HepG2 (cell line): Measurements from ENCODE around the gene DNAJC15. TPM values are rescaled to one million over a fixed set of nuclear protein-coding genes. Genes with fewer than 3 reads are reported as not detected.

Experiments used
- ATAC-seq: fragments of 200-7000 bp; cut with Tn5 transposase; 3 replicates; pipeline ENCODE4 v1.9.1; 2020; ENCODE audit warnings: mild to moderate bottlenecking, moderate library complexity
- BruUV-seq: library from RNA; stranded (reverse); fragments of 400-500 nt; replicated peaks from 2 replicates; lab custom pipeline; 2021; lab: Mats Ljungman, UMichigan
- CTCF ChIA-PET: fragments of 300-600 bp; formaldehyde crosslinking; extraction: SDS; loops from one replicate; lab custom pipeline; 2021; ENCODE audit warnings: low total read pairs, inconsistent platforms, low intra/inter-chr PET ratio; lab: Yijun Ruan, JAX
- POLR2A ChIA-PET: fragments of 350-600 bp; sonication (Branson Sonifier 250); formaldehyde crosslinking; loops from one replicate; lab custom pipeline; 2020; ENCODE audit warnings: antibody characterized with exemption, inconsistent platforms; lab: Yijun Ruan, JAX
- DNase-seq: peaks from one replicate; pipeline ENCODE4 v3.0.0-alpha.2; 2015; ENCODE audit warnings: low spot score
- FAIRE-seq: peaks from 3 replicates; lab custom pipeline; 2011; peaks lifted over from hg19 to GRCh38; lab: Jason Lieb, UNC
- H2AFZ ChIP-seq: one replicate; pipeline ENCODE4 v1.6.1; 2011; ENCODE audit warnings: low read length, inconsistent platforms
- H3K27ac ChIP-seq: fragments of 300-600 bp; 3 replicates; pipeline ENCODE4 v1.8.0; 2011; ENCODE audit warnings: mixed run types, mild to moderate bottlenecking, mixed read lengths, low read length, inconsistent platforms; ENCODE audit not compliant: insufficient read depth; ENCODE audit errors: extremely low read length
- H3K27me3 ChIP-seq, 2 experiments: fragments of 200-600 bp in 1 of 2; 2 replicates in 1 of 2; 3 replicates in 1 of 2; pipeline versions ENCODE4 v1.6.0 to v1.8.0; 2011; ENCODE audit warnings: low read length in 2 of 2, mild to moderate bottlenecking in 2 of 2, moderate library complexity in 2 of 2, inconsistent platforms in 1 of 2; ENCODE audit not compliant: insufficient read depth in 2 of 2, control insufficient read depth in 1 of 2
- H3K36me3 ChIP-seq, 2 experiments: fragments of 200-600 bp in 1 of 2; replicated peaks in 1 of 2; 2 replicates in 1 of 2; 3 replicates in 1 of 2; pipeline versions ENCODE4 v1.5.1 to v1.8.0; 2011; ENCODE audit warnings: low read length in 2 of 2, inconsistent platforms in 1 of 2; ENCODE audit not compliant: insufficient read depth in 2 of 2, control insufficient read depth in 1 of 2
- H3K4me1 ChIP-seq: 2 replicates; pipeline ENCODE4 v1.5.1; 2012; ENCODE audit warnings: low read length, inconsistent platforms; ENCODE audit not compliant: insufficient read depth
- H3K4me2 ChIP-seq: 2 replicates; pipeline ENCODE4 v1.6.0; 2011; ENCODE audit warnings: low read depth, low read length, inconsistent platforms
- H3K4me3 ChIP-seq, 3 experiments: fragments of 200-600 bp in 1 of 3; sonication (generic), shearing (Covaris generic) in 1 of 3; replicated peaks in 1 of 3; 2 replicates each; pipeline ENCODE4 v1.5.1; 2011 to 2016; ENCODE audit warnings: low read length in 3 of 3, inconsistent platforms in 2 of 3, low read depth in 2 of 3, mild to moderate bottlenecking in 2 of 3, control low read depth in 1 of 3, mixed read lengths in 1 of 3; ENCODE audit not compliant: insufficient read depth in 1 of 3
- H3K79me2 ChIP-seq: one replicate; pipeline ENCODE4 v1.6.1; 2011; ENCODE audit warnings: low read length, inconsistent platforms; ENCODE audit not compliant: insufficient read depth
- H3K9ac ChIP-seq: 2 replicates; pipeline ENCODE4 v1.6.0; 2011; ENCODE audit warnings: mild to moderate bottlenecking, low read depth, low read length, inconsistent platforms; ENCODE audit not compliant: insufficient read depth
- H3K9me3 ChIP-seq: 2 replicates; pipeline ENCODE4 v1.5.1; 2012; ENCODE audit warnings: mild to moderate bottlenecking, low read length
- H4K20me1 ChIP-seq: 2 replicates; pipeline ENCODE4 v1.6.0; 2011; ENCODE audit warnings: inconsistent platforms, mild to moderate bottlenecking, low read length, moderate library complexity; ENCODE audit not compliant: insufficient read depth
- CCAR2 ChIP-seq: fragments of 200-400 bp; formaldehyde crosslinking; optimal IDR thresholded peaks from 2 replicates; pipeline ENCODE3; 2018; ENCODE audit warnings: low read depth, mild to moderate bottlenecking, low read length, moderate library complexity
- ETS1 ChIP-seq: sonication (generic); formaldehyde crosslinking; IDR thresholded peaks from 2 replicates; pipeline ENCODE4 v1.4.0; 2020; ENCODE audit warnings: missing genetic modification reagents
- FOXO1 ChIP-seq: sonication (generic); formaldehyde crosslinking; IDR thresholded peaks from 2 replicates; pipeline ENCODE4 v1.4.0; 2020; ENCODE audit warnings: missing genetic modification reagents
- HHEX ChIP-seq: IDR thresholded peaks from 2 replicates; pipeline ENCODE4 v1.6.1; 2016; ENCODE audit warnings: control low read depth
- HNRNPH1 ChIP-seq: fragments of 200-400 bp; formaldehyde crosslinking; optimal IDR thresholded peaks from 2 replicates; pipeline ENCODE3; 2017; ENCODE audit warnings: mild to moderate bottlenecking, low read depth, low read length
- IRF2 ChIP-seq: IDR thresholded peaks from 2 replicates; pipeline ENCODE4 v1.6.1; 2018; ENCODE audit warnings: missing genetic modification reagents, missing compliant biosample characterization
- JDP2 ChIP-seq: sonication (generic); formaldehyde crosslinking; IDR thresholded peaks from 2 replicates; pipeline ENCODE4 v1.8.1; 2022; ENCODE audit warnings: missing genetic modification reagents, borderline replicate concordance
- KAT2B ChIP-seq: fragments of 150-350 bp; IDR thresholded peaks from 2 replicates; pipeline ENCODE4 v1.6.1; 2014; ENCODE audit warnings: low read depth, low read length, borderline replicate concordance
- KLF13 ChIP-seq: sonication (generic); formaldehyde crosslinking; IDR thresholded peaks from 2 replicates; pipeline ENCODE4 v1.4.0; 2020; ENCODE audit warnings: mild to moderate bottlenecking, missing genetic modification reagents
- MAF1 ChIP-seq: sonication (generic); formaldehyde crosslinking; IDR thresholded peaks from 2 replicates; pipeline ENCODE4 v1.5.0; 2020; ENCODE audit warnings: missing genetic modification reagents, borderline replicate concordance
- NR2C2 ChIP-seq: sonication (generic); formaldehyde crosslinking; IDR thresholded peaks from 2 replicates; pipeline ENCODE4 v1.4.0; 2020; ENCODE audit warnings: missing genetic modification reagents, mild to moderate bottlenecking, moderate library complexity, borderline replicate concordance
- RARG ChIP-seq: sonication (generic); formaldehyde crosslinking; IDR thresholded peaks from 2 replicates; pipeline ENCODE4 v1.4.0; 2020; ENCODE audit warnings: low read depth, mild to moderate bottlenecking, missing genetic modification reagents
- SP2 ChIP-seq: sonication (generic); formaldehyde crosslinking; IDR thresholded peaks from 2 replicates; pipeline ENCODE4 v1.5.1; 2020; ENCODE audit warnings: mild to moderate bottlenecking, missing genetic modification reagents
- ZBTB7B ChIP-seq: sonication (generic); formaldehyde crosslinking; IDR thresholded peaks from 2 replicates; pipeline ENCODE4 v1.4.0; 2020; ENCODE audit warnings: missing genetic modification reagents
- ZMYM2 ChIP-seq: sonication (generic); formaldehyde crosslinking; IDR thresholded peaks from 2 replicates; pipeline ENCODE4 v1.8.0; 2022; ENCODE audit warnings: mild to moderate bottlenecking, missing genetic modification reagents
- ZNF205 ChIP-seq: IDR thresholded peaks from 2 replicates; pipeline ENCODE4 v1.6.1; 2018; ENCODE audit warnings: missing biosample characterization, missing genetic modification reagents
- ZNF546 ChIP-seq: sonication (generic); formaldehyde crosslinking; conservative IDR thresholded peaks from 2 replicates; pipeline ENCODE4 v1.8.1; 2023; ENCODE audit warnings: mild to moderate bottlenecking, missing genetic modification reagents
- ZNF564 ChIP-seq: sonication (generic); formaldehyde crosslinking; IDR thresholded peaks from 2 replicates; pipeline ENCODE4 v1.8.1; 2023; ENCODE audit warnings: mild to moderate bottlenecking, missing genetic modification reagents
- ZNF749 ChIP-seq: sonication (generic); formaldehyde crosslinking; IDR thresholded peaks from 2 replicates; pipeline ENCODE4 v1.8.0; 2022; ENCODE audit warnings: mild to moderate bottlenecking, missing genetic modification reagents, moderate library complexity, borderline replicate concordance
- ZSCAN20 ChIP-seq: sonication (generic); formaldehyde crosslinking; IDR thresholded peaks from 2 replicates; pipeline ENCODE4 v1.4.0; 2020; ENCODE audit warnings: missing genetic modification reagents, mild to moderate bottlenecking, borderline replicate concordance
- ZSCAN5A ChIP-seq: sonication (generic); formaldehyde crosslinking; IDR thresholded peaks from 2 replicates; pipeline ENCODE4 v1.8.0; 2022; ENCODE audit warnings: mild to moderate bottlenecking, missing genetic modification reagents, borderline replicate concordance
- WGBS: methylation state at CpG from one replicate; pipeline ENCODE4 v1.1.6; 2017; ENCODE audit warnings: low lambda C conversion rate; 5-methylcytosine and 5-hydroxymethylcytosine counted together
- in situ Hi-C: cut with HindIII; loops from 2 replicates; pipeline ENCODE4 v1.10.0; 2017; ENCODE audit warnings: low pct_unique_long_range_greater_than_20kb; ENCODE audit not compliant: extremely low pct_ligation_motif_present
- intact Hi-C: fragments of 100-400 bp; cut with micrococcal nuclease; formaldehyde crosslinking; loops from one replicate; pipeline ENCODE4 v1.10.0; 2022; ENCODE audit not compliant: unreplicated experiment
- polyA plus RNA-seq, 8 experiments: library from polyadenylated mRNA; depleted of rRNA in 3 of 8; stranded (reverse) in 7 of 8; unstranded in 1 of 8; fragments of >200 nt; fragmentation: Illumina TruSeq in 4 of 8; extraction: Trizol in 4 of 8; gene quantifications; 2 replicates each; pipeline versions ENCODE4 v1.2.1 to v1.2.3, GENCODE V29; 2011 to 2016; ENCODE audit warnings: low read depth in 4 of 8, missing spikeins in 1 of 8, mixed read lengths in 1 of 8; ENCODE audit not compliant: insufficient read depth in 1 of 8
- total RNA-seq, 5 experiments: library from RNA; depleted of rRNA; stranded (reverse); fragments of >200 nt; fragmentation: Illumina TruSeq; extraction: Trizol; gene quantifications; 2 replicates each; pipeline ENCODE4 v1.2.3, GENCODE V29; 2016; ENCODE audit warnings: low read depth in 1 of 5

DNAJC15 gene
- total and polyA plus RNA-seq, 2 of the 13 experiments (the other 11 are each of a cell fraction or from before 2014, with no cell fraction given), result 23.0 to 31.9 TPM

- BruUV-seq, result no TSS peak
- H4K20me1 ChIP-seq, result no peaks in the 10 kb centered on the region; the same call in 1 of the 2 replicates
Observed at GRCh38 chr13:43031881-43032280, 8.5 kb downstream of the DNAJC15 start.

GRCh38 chr13:43033038-43033437 is 9.7 kb downstream of the DNAJC15 start:
- TF ChIP-seq HNRNPH1 (no peak), ZNF749 (CRISPR knock-in tag) (no peak), ZMYM2 (CRISPR knock-in tag) (no peak), ZBTB7B (CRISPR knock-in tag) (no peak), ZNF205 (CRISPR knock-in tag) (no peak), ZSCAN5A (CRISPR knock-in tag) (no peak), NR2C2 (no peak), CCAR2 (no peak), ZNF546 (no peak), IRF2 (CRISPR knock-in tag) (no peak), KLF13 (no peak), ZSCAN20 (CRISPR knock-in tag) (no peak), ETS1 (no peak), FOXO1 (CRISPR knock-in tag) (no peak), HHEX (CRISPR knock-in tag) (no peak), MAF1 (CRISPR knock-in tag) (no peak), ZNF564 (CRISPR knock-in tag) (no peak)

More at GRCh38 chr13:43031881-43032280, 8.5 kb downstream of the DNAJC15 start:
- H3K79me2 ChIP-seq, result peaks cover 60% of the 10 kb centered on the region
- POLR2A ChIA-PET, result no interaction called here
- no peak overlapping the region for H3K9ac ChIP-seq
- ATAC-seq (no peak), FAIRE-seq (no peak), DNase-seq (no peak)
- WGBS, result 94% methylated on average over 4 of the region's 4 CpGs
- no peak overlapping the region for H2AFZ ChIP-seq
- H3K27ac ChIP-seq, result no peak overlapping the region
- in situ Hi-C loops (no loop called here), intact Hi-C loops (no loop called here)
- H3K27me3 ChIP-seq, result no peaks in the 10 kb centered on the region
- H3K4me1 ChIP-seq, result 0 out of 2 replicates have a peak, but pooled peaks cover 7% of the 10 kb centered on the region
- no peak overlapping the region for H3K4me2 ChIP-seq
- TF ChIP-seq KAT2B (no peak), RARG (CRISPR knock-in tag) (no peak), JDP2 (no peak), SP2 (CRISPR knock-in tag) (no peak)
- TF ChIP-seq, all 625 proteins: peak for 0
- Histone ChIP-seq H3K4me3 (no peak overlapping the region), H3K36me3 (peaks cover 6 to 10% of the 10 kb centered on the region in 2 experiments; a peak in 4 of 5 replicates), H3K9me3 (no peaks in the 10 kb centered on the region)
- CTCF ChIA-PET, result no interaction called here

More at GRCh38 chr13:43033038-43033437, 9.7 kb downstream of the DNAJC15 start:
- no peak overlapping the region for H3K27ac ChIP-seq
- BruUV-seq, result no TSS peak
- no peak overlapping the region for H3K9ac ChIP-seq
- H3K9me3 ChIP-seq, result no peaks in the 10 kb centered on the region
- DNase-seq, result no peak
- WGBS, result 100% methylated on average over 3 of the region's 3 CpGs
- H3K4me1 ChIP-seq, result 0 out of 2 replicates have a peak, but pooled peaks cover 7% of the 10 kb centered on the region
- H3K36me3 ChIP-seq, result peaks cover 6 to 12% of the 10 kb centered on the region in 2 experiments; a peak in 4 of 5 replicates
- no peak for FAIRE-seq
- intact Hi-C loops (no loop called here), in situ Hi-C loops (no loop called here)
- H3K4me3 ChIP-seq, result no peak overlapping the region
- ATAC-seq, result no peak
- no peak overlapping the region for H3K4me2 ChIP-seq
- H4K20me1 ChIP-seq, result no peaks in the 10 kb centered on the region; the same call in 1 of the 2 replicates
- peaks cover 62% of the 10 kb centered on the region for H3K79me2 ChIP-seq
- no peak overlapping the region for H2AFZ ChIP-seq
- no peaks in the 10 kb centered on the region for H3K27me3 ChIP-seq
- CTCF ChIA-PET, result no interaction called here
- POLR2A ChIA-PET, result no interaction called here
